ENCODE results near the gene ADIRF. TPM values are rescaled to one million over a fixed set of nuclear protein-coding genes. Genes with fewer than 3 reads are reported as not detected.

The ADIRF gene
- total RNA-seq, 2 donors from 2014 or later = 0.53 TPM; not detected in 1

DNA sequence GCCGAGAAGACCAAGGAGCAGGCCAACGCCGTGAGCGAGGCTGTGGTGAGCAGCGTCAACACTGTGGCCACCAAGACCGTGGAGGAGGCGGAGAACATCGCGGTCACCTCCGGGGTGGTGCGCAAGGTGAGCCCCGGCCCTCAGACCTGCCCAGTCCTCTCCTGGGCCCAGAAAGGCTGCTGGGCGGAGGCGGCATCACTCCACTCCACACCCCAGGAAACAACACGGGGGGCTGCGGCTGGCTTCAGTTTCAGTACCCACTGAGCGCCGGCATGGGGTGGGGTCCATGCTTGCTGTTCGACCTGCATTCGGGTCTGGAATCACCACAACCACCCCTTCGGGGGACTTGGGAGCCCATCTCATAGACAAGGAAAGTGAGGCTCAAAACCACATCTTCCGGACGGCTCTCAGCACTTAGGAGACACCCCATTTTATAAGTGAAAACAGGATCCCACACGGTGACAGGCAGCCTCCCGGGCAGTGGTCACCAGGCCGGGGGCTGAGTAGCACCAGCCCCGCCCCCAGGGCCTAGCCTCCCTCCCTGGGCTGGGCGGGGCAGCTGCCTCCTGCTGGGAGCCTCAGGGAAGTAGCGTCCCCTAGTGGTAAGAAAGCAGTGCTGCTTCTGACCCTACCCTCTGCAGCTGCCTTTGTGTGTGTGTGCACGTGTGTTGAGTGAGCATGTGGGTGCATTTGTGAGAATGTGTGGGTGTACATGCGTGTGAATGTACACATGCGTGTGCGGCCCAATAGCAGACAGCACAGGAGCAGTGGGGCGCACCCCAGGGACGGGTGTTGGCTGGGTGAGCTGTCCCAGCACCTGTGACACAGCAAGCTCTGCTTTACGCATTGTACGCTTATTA is 8.0 kb upstream of the ADIRF start:
- Mint-ChIP-seq H3K27ac (peak overlapping the region; percentile 84), H3K27me3 (ENCODE audit: insufficient read depth) (no peaks in the 10 kb centered on the region), H3K9me3 (no peaks in the 10 kb centered on the region), H3K4me1 (peaks cover 11% of the 10 kb centered on the region), H3K36me3 (ENCODE audit: low read depth) (no peaks in the 10 kb centered on the region), H3K4me3 (no peak overlapping the region)
- Histone ChIP-seq H3K4me1 (ENCODE audit: control insufficient read depth, insufficient read depth, low read length) (peaks cover 6% of the 10 kb centered on the region), H3K4me3 (ENCODE audit: low read length) (no peak overlapping the region), H3K27me3 (ENCODE audit: control insufficient read depth, insufficient read depth, low read length, poor library complexity, severe bottlenecking) (no peaks in the 10 kb centered on the region), H3K9ac (ENCODE audit: extremely low read depth, low read length, poor library complexity, severe bottlenecking) (no peak overlapping the region), H3K27ac (ENCODE audit: low read depth, low read length) (no peak overlapping the region), H3K36me3 (ENCODE audit: control insufficient read depth, insufficient read depth, low read length) (no peaks in the 10 kb centered on the region), H3K9me3 (ENCODE audit: control insufficient read depth, low read length) (no peaks in the 10 kb centered on the region)
- 85 to 86% methylated on average over 23 to 37 of the region's 37 CpGs for WGBS, 2 experiments (ENCODE audit: insufficient coverage in 1 of 2, insufficient read length in 1 of 2)
- TF ChIP-seq, protein P1, sequence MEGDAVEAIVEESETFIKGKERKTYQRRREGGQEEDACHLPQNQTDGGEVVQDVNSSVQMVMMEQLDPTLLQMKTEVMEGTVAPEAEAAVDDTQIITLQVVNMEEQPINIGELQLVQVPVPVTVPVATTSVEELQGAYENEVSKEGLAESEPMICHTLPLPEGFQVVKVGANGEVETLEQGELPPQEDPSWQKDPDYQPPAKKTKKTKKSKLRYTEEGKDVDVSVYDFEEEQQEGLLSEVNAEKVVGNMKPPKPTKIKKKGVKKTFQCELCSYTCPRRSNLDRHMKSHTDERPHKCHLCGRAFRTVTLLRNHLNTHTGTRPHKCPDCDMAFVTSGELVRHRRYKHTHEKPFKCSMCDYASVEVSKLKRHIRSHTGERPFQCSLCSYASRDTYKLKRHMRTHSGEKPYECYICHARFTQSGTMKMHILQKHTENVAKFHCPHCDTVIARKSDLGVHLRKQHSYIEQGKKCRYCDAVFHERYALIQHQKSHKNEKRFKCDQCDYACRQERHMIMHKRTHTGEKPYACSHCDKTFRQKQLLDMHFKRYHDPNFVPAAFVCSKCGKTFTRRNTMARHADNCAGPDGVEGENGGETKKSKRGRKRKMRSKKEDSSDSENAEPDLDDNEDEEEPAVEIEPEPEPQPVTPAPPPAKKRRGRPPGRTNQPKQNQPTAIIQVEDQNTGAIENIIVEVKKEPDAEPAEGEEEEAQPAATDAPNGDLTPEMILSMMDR (conservative IDR thresholded peaks at IDR 0.05) = peak; percentile 99
- peak; percentile 88 for DNase-seq

DNA sequence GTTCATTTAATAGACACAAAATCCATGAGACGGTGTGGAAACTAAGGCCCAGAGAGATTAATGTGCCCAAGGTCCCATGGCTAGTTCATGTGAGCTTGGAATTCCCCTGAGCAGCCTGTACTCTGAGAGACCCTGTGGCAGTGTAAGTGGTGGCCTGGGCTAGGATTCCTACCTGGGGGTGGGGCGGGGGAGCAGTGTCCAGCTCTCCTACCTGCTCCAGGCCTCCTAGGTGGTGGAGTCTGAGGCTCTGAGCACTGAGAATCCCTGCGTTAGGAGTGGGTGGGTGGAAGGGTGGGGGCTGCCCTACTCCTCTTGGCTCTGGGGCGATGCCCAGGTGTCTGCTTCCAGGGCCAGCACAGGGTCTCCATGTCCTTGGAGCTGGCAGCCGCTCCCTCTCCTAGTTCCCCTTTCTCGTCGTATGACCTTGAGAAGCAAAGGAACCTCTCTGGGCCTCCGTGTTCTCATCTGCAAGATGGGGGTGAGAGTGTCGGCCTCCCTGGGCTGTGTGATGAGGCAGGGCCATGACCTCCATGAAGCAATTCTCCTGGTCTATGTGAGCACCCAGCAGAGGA is 7.3 kb upstream of the ADIRF start:
- WGBS, 2 experiments (ENCODE audit: insufficient coverage in 1 of 2, insufficient read length in 1 of 2) = 94 to 96% methylated on average over 8 to 9 of the region's 9 CpGs
- Histone ChIP-seq H3K27me3 (ENCODE audit: control insufficient read depth, insufficient read depth, low read length, poor library complexity, severe bottlenecking) (no peaks in the 10 kb centered on the region), H3K27ac (ENCODE audit: low read depth, low read length) (no peak overlapping the region), H3K9me3 (ENCODE audit: control insufficient read depth, low read length) (no peaks in the 10 kb centered on the region), H3K4me3 (ENCODE audit: low read length) (no peak overlapping the region), H3K36me3 (ENCODE audit: control insufficient read depth, insufficient read depth, low read length) (no peaks in the 10 kb centered on the region), H3K4me1 (ENCODE audit: control insufficient read depth, insufficient read depth, low read length) (no peaks in the 10 kb centered on the region), H3K9ac (ENCODE audit: extremely low read depth, low read length, poor library complexity, severe bottlenecking) (no peak overlapping the region)
- Mint-ChIP-seq H3K36me3 (ENCODE audit: low read depth) (no peaks in the 10 kb centered on the region), H3K27ac (peak overlapping the region; percentile 84), H3K4me3 (no peak overlapping the region), H3K9me3 (no peaks in the 10 kb centered on the region), H3K27me3 (ENCODE audit: insufficient read depth) (no peaks in the 10 kb centered on the region), H3K4me1 (peaks cover 16% of the 10 kb centered on the region)
- TF ChIP-seq, protein P1 (conservative IDR thresholded peaks at IDR 0.05) = no peak
- peak; percentile 45 for DNase-seq

DNA sequence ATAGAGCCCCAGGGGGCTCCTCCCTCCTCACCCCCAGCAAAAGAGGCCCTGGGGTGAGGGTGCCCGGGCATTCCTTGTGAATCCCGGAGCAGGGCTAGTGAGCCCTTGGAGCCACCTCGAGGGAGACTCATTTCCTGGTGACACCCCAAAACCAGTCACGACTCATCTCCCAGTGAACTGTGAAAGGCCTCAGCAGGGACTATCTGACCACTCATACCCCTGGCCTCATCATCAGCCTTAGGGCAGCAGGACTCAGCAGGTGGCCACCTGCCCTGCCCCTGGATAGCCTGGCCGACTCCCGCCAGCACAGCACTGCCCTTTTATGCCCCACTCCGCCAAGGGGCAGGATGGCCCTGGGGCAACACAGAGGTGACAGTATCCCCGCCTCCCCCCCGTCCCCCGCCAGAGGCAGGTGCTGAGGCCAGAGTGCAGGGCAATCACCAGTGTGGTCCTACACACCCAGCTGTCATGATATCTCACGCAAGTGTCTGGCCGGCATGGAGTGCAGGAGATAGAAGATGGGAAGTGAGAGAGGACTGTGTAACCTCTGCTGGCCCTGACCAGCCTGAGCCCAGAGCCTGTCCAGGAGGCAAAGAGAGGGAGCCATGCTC is 6.7 kb upstream of the ADIRF start:
- Histone ChIP-seq H3K9me3 (ENCODE audit: control insufficient read depth, low read length) (no peaks in the 10 kb centered on the region), H3K27me3 (ENCODE audit: control insufficient read depth, insufficient read depth, low read length, poor library complexity, severe bottlenecking) (no peaks in the 10 kb centered on the region), H3K4me1 (ENCODE audit: control insufficient read depth, insufficient read depth, low read length) (peaks cover under 1% of the 10 kb centered on the region), H3K36me3 (ENCODE audit: control insufficient read depth, insufficient read depth, low read length) (no peaks in the 10 kb centered on the region), H3K27ac (ENCODE audit: low read depth, low read length) (no peak overlapping the region), H3K4me3 (ENCODE audit: low read length) (no peak overlapping the region), H3K9ac (ENCODE audit: extremely low read depth, low read length, poor library complexity, severe bottlenecking) (no peak overlapping the region)
- no peaks in the 10 kb centered on the region for H3K36me3 Mint-ChIP-seq (ENCODE audit: low read depth)
- H3K4me3 Mint-ChIP-seq = no peak overlapping the region
- peaks cover 22% of the 10 kb centered on the region for H3K4me1 Mint-ChIP-seq
- H3K27me3 Mint-ChIP-seq (ENCODE audit: insufficient read depth) = no peaks in the 10 kb centered on the region
- TF ChIP-seq, protein P1 (conservative IDR thresholded peaks at IDR 0.05) = no peak
- peak; percentile 26 for DNase-seq
- 94% methylated on average over 6 to 12 of the region's 12 CpGs for WGBS, 2 experiments (ENCODE audit: insufficient coverage in 1 of 2, insufficient read length in 1 of 2)
- H3K9me3 Mint-ChIP-seq = no peaks in the 10 kb centered on the region
- no peak overlapping the region for H3K27ac Mint-ChIP-seq
